Astrocyte of the cerebellum (primary cell): ENCODE results near the gene FBXO33.

ENCODE experiments used
- DNase-seq: peaks from one replicate; pipeline ENCODE4 v3.0.0-alpha.2; 2011; ENCODE audit warnings: low read depth
- H3K4me3 ChIP-seq: 2 replicates; pipeline ENCODE4 v1.5.1; 2011; ENCODE audit warnings: mild to moderate bottlenecking, low read depth, low read length, moderate library complexity
- CTCF ChIP-seq: IDR thresholded peaks from 2 replicates; pipeline ENCODE4 v1.5.1; 2012; ENCODE audit warnings: low read length, low read depth, moderate library complexity, mild to moderate bottlenecking; ENCODE audit errors: missing control alignments
- in situ Hi-C: cut with HindIII; loops from 2 replicates; pipeline ENCODE4 v1.10.0; 2017; ENCODE audit warnings: low sequenced_read_pairs

FBXO33 gene

DNA sequence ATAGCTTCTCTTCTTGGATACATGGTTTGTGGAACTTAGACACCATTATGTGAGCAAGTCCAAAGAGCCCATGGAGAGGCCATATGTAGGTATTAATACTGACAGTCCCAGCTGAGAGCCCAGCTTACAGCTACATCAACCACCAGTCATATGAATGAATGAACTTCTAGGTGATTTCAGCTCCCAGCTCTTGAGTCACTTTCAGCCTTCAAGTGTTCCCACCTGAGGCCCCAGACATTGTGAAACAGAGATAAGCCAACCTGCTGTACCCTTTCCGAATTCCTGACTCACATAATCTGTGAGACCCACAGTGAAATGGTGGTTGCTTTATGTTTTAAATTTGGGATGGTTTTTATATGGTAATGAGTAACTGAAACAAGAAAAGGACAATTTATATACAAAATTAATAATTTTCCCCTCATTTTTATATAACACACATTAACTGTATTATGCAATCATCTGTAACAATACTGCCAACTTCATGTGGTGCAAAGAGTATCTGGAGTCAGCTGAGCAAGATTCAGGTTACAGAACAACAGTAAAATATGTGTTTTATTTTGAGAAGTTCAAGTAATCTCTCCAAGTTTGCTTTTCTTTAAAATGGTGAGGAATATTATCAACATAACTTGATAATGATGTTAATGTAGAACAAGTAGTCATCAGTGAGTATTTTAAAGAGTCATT, 27.7 kb upstream of the FBXO33 start:
- in situ Hi-C loops: no loop called here

GRCh38 chr14:39456702-39457250, 24.5 kb upstream of the FBXO33 start:
- in situ Hi-C loops: no loop called here
- H3K4me3 ChIP-seq: no peak overlapping the region
- no peak for DNase-seq
- no peak for TF ChIP-seq CTCF

More for the DNA sequence above, 27.7 kb upstream of the FBXO33 start:
- DNase-seq: no peak
- no peak for TF ChIP-seq CTCF
- H3K4me3 ChIP-seq: no peak overlapping the region

GRCh38 chr14:39454906-39455539, 22.8 kb upstream of the FBXO33 start:
- no peak for TF ChIP-seq CTCF
- no peak overlapping the region for H3K4me3 ChIP-seq
- in situ Hi-C loops: no loop called here
- DNase-seq: no peak

- DNase-seq: no peak
- in situ Hi-C loops: no loop called here
- no peak for TF ChIP-seq CTCF
- no peak overlapping the region for H3K4me3 ChIP-seq
Observed at GRCh38 chr14:39452680-39453079, 20.4 kb upstream of the FBXO33 start.

- no peak for TF ChIP-seq CTCF
- in situ Hi-C loops: no loop called here
Observed at GRCh38 chr14:39451811-39452210, 19.6 kb upstream of the FBXO33 start.

GRCh38 chr14:39447175-39447661, 15.0 kb upstream of the FBXO33 start:
- no peak overlapping the region for H3K4me3 ChIP-seq
- no peak for DNase-seq
- TF ChIP-seq CTCF: no peak
- in situ Hi-C loops: no loop called here

More at GRCh38 chr14:39451811-39452210, 19.6 kb upstream of the FBXO33 start:
- no peak for DNase-seq
- no peak overlapping the region for H3K4me3 ChIP-seq
